ENCODE results near the gene LHFPL2.
"Not testable (repeated sequence)": the region's sequence is repeated elsewhere in the genome, so short reads cannot be mapped to it uniquely, and the experiment has no call there.

The LHFPL2 gene

DNA sequence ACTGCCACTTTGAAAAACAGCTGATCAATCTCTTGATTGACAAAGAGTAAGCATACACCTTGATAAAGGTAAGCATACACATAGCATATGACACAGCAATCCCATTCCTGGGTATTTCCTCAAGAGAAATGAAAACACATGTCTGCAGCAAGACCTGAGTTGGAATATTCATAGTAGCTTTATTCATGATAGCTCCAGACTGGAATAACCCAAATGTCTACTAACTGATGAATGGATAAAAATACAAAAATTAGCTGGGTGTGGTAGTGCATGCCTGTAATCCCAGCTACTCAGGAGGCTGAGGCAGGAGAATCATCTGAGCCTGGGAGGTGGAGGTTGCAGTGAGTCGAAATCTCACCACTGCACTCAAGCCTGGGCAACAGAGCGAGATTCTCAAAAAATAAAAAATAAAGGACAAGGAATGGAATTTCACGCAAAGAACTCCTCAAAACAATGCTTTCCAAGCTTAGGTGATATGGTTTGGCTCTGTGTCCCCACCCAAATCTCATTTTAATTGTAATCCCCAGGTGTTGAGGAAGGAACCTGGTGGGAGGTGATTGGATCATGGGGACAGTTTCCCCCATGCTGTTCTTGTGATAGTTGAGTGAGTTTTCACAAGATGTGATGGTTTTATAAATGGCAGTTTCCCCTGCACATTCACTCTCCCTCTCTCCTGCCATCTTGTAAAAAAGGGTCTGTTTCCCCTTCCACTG, 41.1 kb upstream of the LHFPL2 start:
- ChIA-PET CTCF (interaction anchor here (1.3 kb wide), 1 partner anchor 223 kb away, joined by 4 read pairs; no protein-coding TSS in a partner anchor), POLR2A (no interaction called here)
- TF ChIP-seq CTCF (IDR thresholded peaks at IDR 0.05; ENCODE audit: insufficient read depth, low read length, missing control alignments), result no peak
- H3K4me3 ChIP-seq (ENCODE audit: low read depth, low read length), result no peak overlapping the region
- no peak for DNase-seq (ENCODE audit: low read depth, low spot score)

DNA sequence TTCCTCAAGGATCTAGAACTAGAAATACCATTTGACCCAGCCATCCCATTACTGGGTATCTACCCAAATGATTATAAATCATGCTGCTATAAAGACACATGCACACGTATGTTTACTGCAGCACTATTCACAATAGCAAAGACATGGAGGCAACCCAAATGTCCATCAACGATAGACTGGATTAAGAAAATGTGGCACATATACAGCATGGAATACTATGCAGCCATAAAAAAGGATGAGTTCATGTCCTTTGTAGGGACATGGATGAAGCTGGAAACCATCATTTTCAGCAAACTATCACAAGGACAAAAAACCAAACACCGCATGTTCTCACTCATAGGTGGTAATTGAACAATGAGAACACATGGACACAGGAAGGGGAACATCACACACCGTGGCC, 38.9 kb upstream of the LHFPL2 start:
- H3K4me3 ChIP-seq (ENCODE audit: low read depth, low read length); POLR2A ChIA-PET; CTCF ChIA-PET; DNase-seq (ENCODE audit: low read depth, low spot score): not testable (repeated sequence)

GRCh38 chr5:78683905-78684304, 35.3 kb upstream of the LHFPL2 start:
- POLR2A ChIA-PET, CTCF ChIA-PET: not testable (repeated sequence)

GRCh38 chr5:78679905-78680304, 31.3 kb upstream of the LHFPL2 start:
- no peak overlapping the region for H3K4me3 ChIP-seq (ENCODE audit: low read depth, low read length)
- ChIA-PET POLR2A (no interaction called here), CTCF (interaction anchor here (1.4 kb wide), 1 partner anchor 142 kb away, joined by 3 read pairs; no protein-coding TSS in a partner anchor)
- DNase-seq (ENCODE audit: low read depth, low spot score), result no peak
- no peak for TF ChIP-seq CTCF (IDR thresholded peaks at IDR 0.05; ENCODE audit: insufficient read depth, low read length, missing control alignments)

More at GRCh38 chr5:78683905-78684304, 35.3 kb upstream of the LHFPL2 start:
- H3K4me3 ChIP-seq (ENCODE audit: low read depth, low read length); DNase-seq (ENCODE audit: low read depth, low spot score): not testable (repeated sequence)

- ChIA-PET CTCF (interaction anchor here (1.2 to 1.9 kb wide), 2 partner anchors 210 to 222 kb away, joined by 3 to 5 read pairs; no protein-coding TSS in a partner anchor), POLR2A (interaction anchor here (0.6 kb wide), 1 partner anchor 76 kb away, joined by 4 read pairs; no protein-coding TSS in a partner anchor)
- peak; percentile 7 for TF ChIP-seq CTCF (IDR thresholded peaks at IDR 0.05; ENCODE audit: insufficient read depth, low read length, missing control alignments)
- DNase-seq (ENCODE audit: low read depth, low spot score), result peak; percentile 84
- H3K4me3 ChIP-seq (ENCODE audit: low read depth, low read length), result no peak overlapping the region
Measured at GRCh38 chr5:78677777-78678668, 29.5 kb upstream of the LHFPL2 start.

GRCh38 chr5:78675956-78676730, 27.6 kb upstream of the LHFPL2 start:
- no peak overlapping the region for H3K4me3 ChIP-seq (ENCODE audit: low read depth, low read length)
- TF ChIP-seq CTCF (IDR thresholded peaks at IDR 0.05; ENCODE audit: insufficient read depth, low read length, missing control alignments), result no peak
- POLR2A ChIA-PET, result no interaction called here
- no peak for DNase-seq (ENCODE audit: low read depth, low spot score)
- CTCF ChIA-PET, result interaction anchor here (1.0 to 1.7 kb wide), 3 partner anchors 8 to 457 kb away, joined by 3 to 4 read pairs (median 3); no protein-coding TSS in a partner anchor

- CTCF ChIA-PET; H3K4me3 ChIP-seq (ENCODE audit: low read depth, low read length); POLR2A ChIA-PET; DNase-seq (ENCODE audit: low read depth, low spot score): not testable (repeated sequence)
Measured at GRCh38 chr5:78673827-78674226, 25.3 kb upstream of the LHFPL2 start.

All from AG04449 (cell line).